H1 (cell line): ENCODE measurements around the gene PDE3A. TPM values are rescaled to one million over a fixed set of nuclear protein-coding genes. Genes with fewer than 3 reads are reported as not detected.

Source experiments
- CHD7 ChIP-seq: fragments of 300-600 bp; sonication (generic); IDR thresholded peaks from 2 replicates; pipeline ENCODE4 v1.7.1; 2012; ENCODE audit warnings: low read length, moderate library complexity, mild to moderate bottlenecking, inconsistent platforms; ENCODE audit not compliant: insufficient replicate concordance
- GABPA ChIP-seq: IDR thresholded peaks from 2 replicates; pipeline ENCODE4 v1.6.1; 2011; ENCODE audit warnings: mild to moderate bottlenecking, low read length, moderate library complexity, borderline replicate concordance; ENCODE audit not compliant: insufficient read depth
- HDAC2 ChIP-seq, 2 experiments: fragments of 300-600 bp in 1 of 2; sonication (generic) in 1 of 2; IDR thresholded peaks; 2 replicates each; pipeline ENCODE4 v1.6.1; 2011 to 2012; ENCODE audit warnings: low read depth in 2 of 2, low read length in 2 of 2, mild to moderate bottlenecking in 2 of 2, moderate library complexity in 2 of 2, borderline replicate concordance in 1 of 2, inconsistent platforms in 1 of 2
- JUN ChIP-seq: IDR thresholded peaks from 2 replicates; pipeline ENCODE4 v1.6.1; 2011; ENCODE audit warnings: low read depth, mild to moderate bottlenecking, improper control_type of control experiment, low read length
- MAX ChIP-seq: IDR thresholded peaks from 2 replicates; pipeline ENCODE4 v1.6.1; 2012; ENCODE audit warnings: inconsistent platforms
- PHF8 ChIP-seq: fragments of 200-600 bp; sonication (generic); conservative IDR thresholded peaks from 2 replicates; pipeline ENCODE4 v1.7.1; 2012; ENCODE audit warnings: low read depth, mild to moderate bottlenecking, inconsistent platforms, low read length, moderate library complexity
- RXRA ChIP-seq: IDR thresholded peaks from 2 replicates; pipeline ENCODE4 v1.6.1; 2011; ENCODE audit warnings: low read depth, mild to moderate bottlenecking, low read length, moderate library complexity; ENCODE audit not compliant: insufficient read depth
- SP2 ChIP-seq: IDR thresholded peaks from 2 replicates; pipeline ENCODE4 v1.6.1; 2012; ENCODE audit warnings: mild to moderate bottlenecking, low read length, inconsistent platforms
- polyA plus RNA-seq, 7 experiments: library from polyadenylated mRNA; depleted of rRNA in 3 of 7; stranded (reverse) in 5 of 7; unstranded in 2 of 7; fragments of >200 nt in 5 of 7; fragments of 200-250 nt in 2 of 7; gene quantifications; 1 replicate in 5 of 7; 2 replicates in 1 of 7; 4 replicates in 1 of 7; pipeline versions ENCODE4 v1.2.1 to v1.2.3, GENCODE V29; 2011 to 2013; ENCODE audit warnings: missing spikeins in 2 of 7, mixed read lengths in 2 of 7
- total RNA-seq: library from RNA; stranded (reverse); fragmentation: NEBNext Ultra II Directional; extraction: Animal tissue kit (Norgen Biotek cat#: 25700); gene quantifications from 2 replicates; pipeline ENCODE4 v1.2.1, GENCODE V29; 2021

Gene PDE3A
- total and polyA plus RNA-seq, 2 of the 8 experiments (the other 6 are each of a cell fraction or from before 2014, with no cell fraction given), result 1.4 to 3.4 TPM

- TF ChIP-seq CHD7, result no peak
- no peak for TF ChIP-seq RXRA
- TF ChIP-seq GABPA, result no peak
- TF ChIP-seq HDAC2 (IDR thresholded peaks at IDR 0.05; ENCODE audit: borderline replicate concordance in 1 of 2, low read depth in 2 of 2, low read length in 2 of 2), result no peak
- TF ChIP-seq MAX, result no peak
- no peak for TF ChIP-seq SP2
- TF ChIP-seq JUN, result no peak
- no peak for TF ChIP-seq PHF8
- TF ChIP-seq, all 59 proteins: peak for 2
These were observed 233.4 kb downstream of the PDE3A start (continued) for GRCh38 chr12:20601668-20602280.
